ENCODE measurements around the gene SORCS2. TPM values are rescaled to one million over a fixed set of nuclear protein-coding genes. Genes with fewer than 3 reads are reported as not detected.
A peak's percentile ranks its signal among the peaks of the same experiment; 100 is the strongest.

SORCS2 gene
- total and polyA plus RNA-seq, 7 donors: 0.18 to 1.5 (median 0.36) TPM

DNA sequence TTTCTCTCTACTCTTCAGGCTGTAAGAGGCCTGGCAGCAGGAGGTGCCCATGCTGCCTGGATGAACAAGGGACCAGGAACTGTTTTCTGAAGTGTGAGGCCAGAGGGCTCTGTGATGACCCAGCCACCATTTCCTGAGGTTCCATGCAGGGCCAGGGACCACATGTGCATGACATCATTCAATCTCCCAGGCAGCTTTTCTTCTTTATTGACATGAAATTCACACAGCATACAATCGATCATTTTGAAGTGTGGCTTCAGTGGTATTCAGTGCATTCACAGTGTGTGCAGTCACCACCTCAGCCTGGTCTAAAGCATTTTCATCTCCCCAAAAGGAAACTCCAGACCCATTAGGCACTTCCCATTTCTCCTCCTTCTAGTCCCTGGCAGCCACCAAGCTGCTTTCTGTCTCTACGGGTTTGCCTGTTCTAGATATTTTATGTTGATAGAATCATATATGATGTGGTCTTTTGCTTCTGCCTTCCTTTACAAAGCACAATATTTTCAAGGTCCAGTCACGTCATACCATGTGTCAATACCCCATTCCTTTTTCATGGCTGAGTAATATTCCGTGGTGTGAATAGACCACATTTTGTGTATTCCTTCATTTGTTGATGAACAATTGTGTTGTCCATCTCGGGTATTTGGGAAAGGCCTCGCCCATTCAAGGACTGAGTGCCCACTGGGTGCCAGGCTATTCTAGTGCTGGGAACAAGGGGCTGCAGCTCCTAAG, 149.3 kb downstream of the SORCS2 start:
- Histone ChIP-seq H3K27ac (no peak overlapping the region), H3K4me3 (no peak overlapping the region), H3K36me3 (ENCODE audit: insufficient read depth in 1 of 2, low read depth in 1 of 2) (no peaks in the 10 kb centered on the region), H3K4me1 (no peaks in the 10 kb centered on the region), H3K9me3 (peaks cover 10% of the 10 kb centered on the region), H3K27me3 (ENCODE audit: insufficient read depth in 3 of 3, low read length in 2 of 3) (peaks cover 0 to 2% (median 0%) of the 10 kb centered on the region in 3 donors)
- DNase-seq (peak in 1 of 2 donors; percentile 4), ATAC-seq (no peak)
- WGBS, 3 donors: 90 to 95% (median 95%) methylated on average over 6 of the region's 6 CpGs
- TF ChIP-seq, protein P1, sequence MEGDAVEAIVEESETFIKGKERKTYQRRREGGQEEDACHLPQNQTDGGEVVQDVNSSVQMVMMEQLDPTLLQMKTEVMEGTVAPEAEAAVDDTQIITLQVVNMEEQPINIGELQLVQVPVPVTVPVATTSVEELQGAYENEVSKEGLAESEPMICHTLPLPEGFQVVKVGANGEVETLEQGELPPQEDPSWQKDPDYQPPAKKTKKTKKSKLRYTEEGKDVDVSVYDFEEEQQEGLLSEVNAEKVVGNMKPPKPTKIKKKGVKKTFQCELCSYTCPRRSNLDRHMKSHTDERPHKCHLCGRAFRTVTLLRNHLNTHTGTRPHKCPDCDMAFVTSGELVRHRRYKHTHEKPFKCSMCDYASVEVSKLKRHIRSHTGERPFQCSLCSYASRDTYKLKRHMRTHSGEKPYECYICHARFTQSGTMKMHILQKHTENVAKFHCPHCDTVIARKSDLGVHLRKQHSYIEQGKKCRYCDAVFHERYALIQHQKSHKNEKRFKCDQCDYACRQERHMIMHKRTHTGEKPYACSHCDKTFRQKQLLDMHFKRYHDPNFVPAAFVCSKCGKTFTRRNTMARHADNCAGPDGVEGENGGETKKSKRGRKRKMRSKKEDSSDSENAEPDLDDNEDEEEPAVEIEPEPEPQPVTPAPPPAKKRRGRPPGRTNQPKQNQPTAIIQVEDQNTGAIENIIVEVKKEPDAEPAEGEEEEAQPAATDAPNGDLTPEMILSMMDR (IDR thresholded peaks at IDR 0.05): no peak
- intact Hi-C loops (cut with DNase I): no loop called here

DNA sequence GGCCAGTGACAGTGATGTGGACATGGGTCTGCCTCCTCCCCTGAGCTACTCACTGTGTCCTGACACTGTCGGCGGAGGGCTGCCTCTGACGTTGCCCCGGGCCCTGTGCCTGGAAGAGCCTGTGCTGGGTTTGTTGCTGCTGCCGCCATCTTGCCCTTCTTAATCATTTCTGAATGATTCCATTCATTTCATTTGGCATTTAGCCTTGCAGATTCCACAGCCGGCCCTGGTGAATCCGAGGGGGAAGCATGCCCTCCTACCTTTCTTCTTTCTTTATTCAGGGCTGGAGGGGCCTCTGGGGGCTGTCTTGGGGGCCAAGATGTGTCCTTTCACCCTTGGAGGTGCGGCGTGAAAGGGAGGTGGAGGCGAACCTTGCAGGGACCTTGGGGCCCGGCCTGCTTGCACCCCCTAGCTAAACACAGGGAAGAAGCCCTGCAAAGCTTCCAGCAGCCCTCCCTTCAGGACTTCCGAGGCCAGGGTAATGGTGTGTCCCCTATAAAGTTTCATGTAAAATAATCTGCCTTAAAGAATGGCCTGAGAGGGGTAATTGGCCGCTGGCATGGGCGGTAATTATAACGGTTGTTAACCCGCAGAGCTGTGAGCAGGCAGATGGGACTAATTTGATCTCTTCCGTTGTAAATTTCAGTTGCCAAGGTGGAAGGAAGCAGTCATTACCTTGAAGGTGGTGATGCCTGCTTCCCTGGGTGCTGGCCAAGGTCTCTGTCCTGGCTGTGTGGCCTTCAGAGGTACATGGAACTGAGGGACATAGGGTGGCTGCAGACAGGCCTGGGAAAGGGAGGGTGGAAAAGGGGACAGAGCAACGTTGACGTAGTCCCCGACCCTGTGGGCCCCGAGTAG, 150.1 kb downstream of the SORCS2 start:
- Histone ChIP-seq H3K4me1 (no peaks in the 10 kb centered on the region), H3K9me3 (peaks cover 18% of the 10 kb centered on the region), H3K27me3 (ENCODE audit: insufficient read depth in 3 of 3, low read length in 2 of 3) (peaks cover 0 to 2% (median 0%) of the 10 kb centered on the region in 3 donors), H3K4me3 (no peak overlapping the region), H3K36me3 (ENCODE audit: insufficient read depth in 1 of 2, low read depth in 1 of 2) (no peaks in the 10 kb centered on the region), H3K27ac (no peak overlapping the region)
- DNase-seq: peak in 1 of 2 donors; percentile 22
- 76 to 81% (median 80%) methylated on average over 21 of the region's 21 CpGs for whole genome bisulfite sequencing, 3 donors
- TF ChIP-seq, protein P1 (IDR thresholded peaks at IDR 0.05): no peak
- intact Hi-C loops (cut with DNase I): no loop called here
- no peak for ATAC-seq

DNA sequence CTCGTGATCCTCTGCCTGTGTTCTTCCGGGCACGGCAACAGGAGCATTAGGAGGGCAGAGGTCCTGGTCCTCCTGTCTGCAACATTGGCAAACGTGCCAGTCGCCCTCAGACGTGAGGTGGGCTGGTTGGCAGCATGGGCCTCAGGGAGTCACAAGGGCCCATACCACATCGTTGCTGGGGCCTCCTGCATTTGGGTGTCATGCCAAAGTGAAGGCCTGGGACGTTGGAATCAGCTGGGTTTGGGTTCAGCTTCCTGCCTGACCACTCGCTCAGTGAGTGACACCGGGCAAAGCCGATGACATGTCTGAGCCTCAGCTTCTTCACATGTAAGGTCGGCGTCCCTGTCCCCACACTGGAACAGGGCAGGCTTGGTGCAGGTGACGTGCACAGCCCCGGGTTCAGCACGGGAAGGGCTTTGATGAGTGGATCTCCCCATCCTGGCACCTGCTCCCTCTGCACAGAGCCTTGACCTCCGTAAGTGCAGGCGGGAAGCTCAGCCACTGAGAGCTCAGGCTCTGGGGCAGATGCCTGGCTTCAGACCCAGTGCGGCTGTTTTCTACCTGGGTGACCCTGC, 150.8 kb downstream of the SORCS2 start:
- no peaks in the 10 kb centered on the region for H3K36me3 ChIP-seq (ENCODE audit: insufficient read depth in 1 of 2, low read depth in 1 of 2)
- TF ChIP-seq, protein P1 (IDR thresholded peaks at IDR 0.05): no peak
- no peak overlapping the region for H3K4me3 ChIP-seq
- H3K9me3 ChIP-seq: peaks cover 20% of the 10 kb centered on the region
- no peak overlapping the region for H3K27ac ChIP-seq
- H3K4me1 ChIP-seq: no peaks in the 10 kb centered on the region
- WGBS, 3 donors: 85 to 88% (median 86%) methylated on average over 19 of the region's 19 CpGs
- intact Hi-C loops (cut with DNase I): no loop called here
- ATAC-seq: no peak
- peak in 1 of 2 donors; percentile 30 for DNase-seq
- peaks cover 0 to 2% (median 0%) of the 10 kb centered on the region in 3 donors for H3K27me3 ChIP-seq (ENCODE audit: insufficient read depth in 3 of 3, low read length in 2 of 3)

DNA sequence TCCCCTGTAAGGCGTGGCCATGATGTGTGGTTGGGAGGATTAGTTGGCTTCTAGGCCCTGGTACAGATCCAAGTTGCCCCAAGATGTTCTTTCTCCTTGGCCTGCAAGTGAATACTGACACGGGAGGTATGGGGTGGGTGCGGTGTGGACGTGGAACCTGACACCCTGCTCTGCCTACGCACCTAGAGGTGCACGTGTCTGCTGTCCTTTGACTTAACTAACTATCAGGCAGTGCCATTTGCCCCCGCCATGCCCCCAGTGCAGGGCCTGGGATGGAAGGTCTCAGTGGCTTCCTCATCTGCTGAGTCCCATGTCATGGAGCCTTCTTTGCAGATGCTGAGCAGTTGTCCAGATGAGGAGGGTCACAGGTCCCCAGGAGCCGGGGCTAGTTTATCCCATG, 151.6 kb downstream of the SORCS2 start:
- intact Hi-C loops (cut with DNase I): no loop called here
- TF ChIP-seq, protein P1 (IDR thresholded peaks at IDR 0.05): no peak

More for the DNA sequence above, 151.6 kb downstream of the SORCS2 start:
- Histone ChIP-seq H3K4me1 (no peaks in the 10 kb centered on the region), H3K9me3 (peaks cover 20% of the 10 kb centered on the region), H3K27ac (no peak overlapping the region), H3K4me3 (no peak overlapping the region), H3K27me3 (ENCODE audit: insufficient read depth in 3 of 3, low read length in 2 of 3) (peaks cover 0 to 2% (median 0%) of the 10 kb centered on the region in 3 donors), H3K36me3 (ENCODE audit: insufficient read depth in 1 of 2, low read depth in 1 of 2) (no peaks in the 10 kb centered on the region)
- ATAC-seq (no peak), DNase-seq (no peak)
- WGBS, 3 donors: 56 to 75% (median 70%) methylated on average over 8 of the region's 8 CpGs

Data from psoas muscle (tissue), 8 donors.